Endothelial cell of umbilical vein (primary cell): Measurements from ENCODE around the gene ECHDC1. TPM values are rescaled to one million over a fixed set of nuclear protein-coding genes. Genes with fewer than 3 reads are reported as not detected.

Experiments
- BruUV-seq: library from RNA; stranded (reverse); fragments of 400-500 nt; replicated peaks from 2 replicates; lab custom pipeline; 2021; lab: Mats Ljungman, UMichigan
- CTCF ChIA-PET: fragments of 300-600, 350-600 bp; sonication (Branson Sonifier 250); formaldehyde crosslinking; loops from one replicate; lab custom pipeline; 2021; ENCODE audit warnings: antibody characterized with exemption, inconsistent platforms; lab: Charles Lee
- POLR2A ChIA-PET: fragments of 300-600, 350-600 bp; sonication (Branson Sonifier 250); formaldehyde crosslinking; loops from one replicate; lab custom pipeline; 2021; ENCODE audit warnings: antibody characterized with exemption, inconsistent platforms; lab: Charles Lee
- DNase-seq: peaks from one replicate; pipeline ENCODE4 v3.0.0-alpha.2; 2011; ENCODE audit warnings: low read depth, low spot score
- FAIRE-seq: peaks from 2 replicates; lab custom pipeline; 2011; peaks lifted over from hg19 to GRCh38; lab: Jason Lieb, UNC
- H2AFZ ChIP-seq: 2 replicates; pipeline ENCODE4 v1.6.0; 2012; ENCODE audit warnings: low read depth, low read length, control low read depth, inconsistent platforms
- H3K27ac ChIP-seq: 2 replicates; pipeline ENCODE4 v1.5.1; 2011; ENCODE audit warnings: low read depth, mild to moderate bottlenecking, control low read depth, low read length, moderate library complexity; ENCODE audit not compliant: insufficient read depth
- H3K27me3 ChIP-seq, 2 experiments: 2 replicates each; pipeline versions ENCODE4 v1.6.0 to v1.6.1; 2011; ENCODE audit warnings: low read length in 2 of 2, mixed read lengths in 1 of 2; ENCODE audit not compliant: control insufficient read depth in 2 of 2, insufficient read depth in 2 of 2
- H3K36me3 ChIP-seq, 2 experiments: 2 replicates in 1 of 2; 3 replicates in 1 of 2; pipeline ENCODE4 v1.5.1; 2011; ENCODE audit warnings: low read length in 2 of 2, mild to moderate bottlenecking in 1 of 2, moderate library complexity in 1 of 2; ENCODE audit not compliant: control insufficient read depth in 2 of 2, insufficient read depth in 2 of 2; ENCODE audit errors: extremely low read depth in 1 of 2
- H3K4me1 ChIP-seq: 3 replicates; pipeline ENCODE4 v1.5.1; 2011; ENCODE audit warnings: mild to moderate bottlenecking, low read length; ENCODE audit not compliant: control insufficient read depth, insufficient read depth; ENCODE audit errors: extremely low read depth
- H3K4me2 ChIP-seq: 2 replicates; pipeline ENCODE4 v1.6.1; 2011; ENCODE audit warnings: low read length, control low read depth, mixed read lengths; ENCODE audit not compliant: insufficient read depth
- H3K4me3 ChIP-seq, 3 experiments: fragments of 200-600 bp in 1 of 3; sonication (generic), shearing (Covaris generic) in 1 of 3; replicated peaks in 1 of 3; 2 replicates each; pipeline ENCODE4 v1.5.1; 2011 to 2016; ENCODE audit warnings: control low read depth in 3 of 3, low read length in 3 of 3, mild to moderate bottlenecking in 2 of 3, inconsistent platforms in 1 of 3, low read depth in 1 of 3, moderate library complexity in 1 of 3; ENCODE audit not compliant: insufficient read depth in 1 of 3
- H3K79me2 ChIP-seq: 2 replicates; pipeline ENCODE4 v1.6.0; 2012; ENCODE audit warnings: low read length, inconsistent platforms; ENCODE audit not compliant: control insufficient read depth, insufficient read depth
- H3K9ac ChIP-seq: replicated peaks from 2 replicates; pipeline ENCODE3; 2011; ENCODE audit warnings: low read length, control low read depth; ENCODE audit not compliant: insufficient read depth; ENCODE audit errors: extremely low read depth
- H3K9me1 ChIP-seq: replicated peaks from 3 replicates; pipeline ENCODE4 v1.6.0; 2011; ENCODE audit warnings: mild to moderate bottlenecking, low read length; ENCODE audit not compliant: control insufficient read depth, insufficient read depth; ENCODE audit errors: extremely low read depth
- H3K9me3 ChIP-seq: replicated peaks from 2 replicates; pipeline ENCODE4 v1.5.1; 2012; ENCODE audit warnings: low read length, inconsistent platforms; ENCODE audit not compliant: control insufficient read depth, insufficient read depth
- H4K20me1 ChIP-seq: replicated peaks from 2 replicates; pipeline ENCODE3; 2011; ENCODE audit warnings: mild to moderate bottlenecking, low read length; ENCODE audit not compliant: control insufficient read depth, insufficient read depth; ENCODE audit errors: extremely low read depth
- CTCF ChIP-seq, 2 donors: IDR thresholded peaks; 1 replicate in 1 of 2; 2 replicates in 1 of 2; pipeline ENCODE4 v1.5.1; 2011; ENCODE audit warnings: low read length in 2 of 2, mild to moderate bottlenecking in 2 of 2, moderate library complexity in 2 of 2, control low read depth in 1 of 2, inconsistent platforms in 1 of 2, low read depth in 1 of 2; ENCODE audit not compliant: insufficient read depth in 1 of 2; ENCODE audit errors: extremely low read depth in 1 of 2
- EZH2 ChIP-seq: IDR thresholded peaks from 2 replicates; pipeline ENCODE4 v1.6.1; 2012; ENCODE audit warnings: borderline replicate concordance, low read depth, mild to moderate bottlenecking, moderate library complexity, low read length, inconsistent platforms; ENCODE audit not compliant: severe bottlenecking
- FOS ChIP-seq: IDR thresholded peaks from 2 replicates; pipeline ENCODE4 v1.6.1; 2011; ENCODE audit warnings: mild to moderate bottlenecking, low read length, moderate library complexity, borderline replicate concordance; ENCODE audit not compliant: insufficient read depth
- GATA2 ChIP-seq: IDR thresholded peaks from 2 replicates; pipeline ENCODE4 v1.7.0; 2011; ENCODE audit warnings: low read depth, mild to moderate bottlenecking, moderate library complexity, mixed read lengths, low read length; ENCODE audit not compliant: insufficient read length, insufficient read depth
- JUN ChIP-seq: IDR thresholded peaks from 2 replicates; pipeline ENCODE4 v1.6.1; 2011; ENCODE audit warnings: borderline replicate concordance, low read depth; ENCODE audit not compliant: insufficient read length, insufficient read depth
- MAX ChIP-seq: IDR thresholded peaks from 2 replicates; pipeline ENCODE4 v1.6.1; 2011; ENCODE audit not compliant: insufficient read depth, insufficient read length
- MYC ChIP-seq: IDR thresholded peaks from one replicate; pipeline ENCODE4 v1.6.1; 2011; ENCODE audit warnings: mild to moderate bottlenecking, low read depth, low read length
- POLR2A ChIP-seq: IDR thresholded peaks from 2 replicates; pipeline ENCODE4 v1.6.1; 2012; ENCODE audit warnings: low read depth, mild to moderate bottlenecking, control low read depth, low read length
- POLR2AphosphoS5 ChIP-seq: IDR thresholded peaks from 2 replicates; pipeline ENCODE4 v1.6.1; 2012; ENCODE audit warnings: low read depth, mild to moderate bottlenecking, control low read depth, low read length, moderate library complexity; ENCODE audit not compliant: insufficient read depth
- dilution Hi-C: fragments of 300-500 bp; cut with MboI; formaldehyde crosslinking; loops from one replicate; pipeline ENCODE4 v1.15.0; 2019; ENCODE audit warnings: low sequenced_read_pairs; ENCODE audit not compliant: extremely low pct_ligation_motif_present
- intact Hi-C: fragments of 100-400 bp; cut with micrococcal nuclease; formaldehyde crosslinking; loops from one replicate; pipeline ENCODE4 v1.10.0; 2022
- polyA plus RNA-seq, 4 experiments: library from polyadenylated mRNA; depleted of rRNA in 3 of 4; stranded (reverse) in 3 of 4; unstranded in 1 of 4; fragments of >200 nt; gene quantifications; 2 replicates each; pipeline versions ENCODE4 v1.2.1 to v1.2.3, GENCODE V29; 2011 to 2012; ENCODE audit warnings: missing spikeins in 1 of 4
- total RNA-seq: library from RNA; stranded (reverse); gene quantifications from 2 replicates; pipeline ENCODE4 v1.2.3, GENCODE V29; 2021

Gene ECHDC1
- total and polyA plus RNA-seq, 2 donors (not counting 3 experiments of a cell fraction or from before 2014, with no cell fraction given) = 8.1 to 36.8 TPM

GRCh38 chr6:127391094-127391953, 47.9 kb upstream of the ECHDC1 start:
- dilution Hi-C loops = no loop called here
- no peak for FAIRE-seq

More at GRCh38 chr6:127391094-127391953, 47.9 kb upstream of the ECHDC1 start:
- Histone ChIP-seq H3K9me1 (no peaks in the 10 kb centered on the region), H3K9ac (no peak overlapping the region), H3K4me2 (no peak overlapping the region), H3K27ac (no peak overlapping the region), H2AFZ (no peak overlapping the region), H3K79me2 (no peaks in the 10 kb centered on the region), H3K36me3 (no peaks in the 10 kb centered on the region), H3K4me1 (no peaks in the 10 kb centered on the region), H3K4me3 (no peak overlapping the region), H4K20me1 (no peaks in the 10 kb centered on the region), H3K27me3 (no peaks in the 10 kb centered on the region), H3K9me3 (no peaks in the 10 kb centered on the region)
- TF ChIP-seq POLR2AphosphoS5 (no peak), MAX (no peak), GATA2 (no peak), JUN (no peak), EZH2 (no peak), FOS (no peak), CTCF (IDR thresholded peaks at IDR 0.05; ENCODE audit: extremely low read depth in 1 of 2, insufficient read depth in 1 of 2, low read depth in 1 of 2, low read length in 2 of 2) (no peak), POLR2A (no peak), MYC (no peak)
- intact Hi-C loops = no loop called here
- DNase-seq = no peak
- POLR2A ChIA-PET = no interaction called here
- no TSS peak for BruUV-seq
- CTCF ChIA-PET = interaction anchor here (1.1 to 1.3 kb wide), 2 partner anchors 12 to 15 kb away, joined by 3 read pairs; no protein-coding TSS in a partner anchor
